NCI-H2196 treated with DMSO at 0.1 percent for 48 hours (cell line): ENCODE data around the gene VWA5B1.

ENCODE experiments used
- DNase-seq: peaks from one replicate; lab custom pipeline; 2025; ENCODE audit not compliant: unreplicated experiment; lab: John Stamatoyannopoulos, UW

The VWA5B1 gene

DNA sequence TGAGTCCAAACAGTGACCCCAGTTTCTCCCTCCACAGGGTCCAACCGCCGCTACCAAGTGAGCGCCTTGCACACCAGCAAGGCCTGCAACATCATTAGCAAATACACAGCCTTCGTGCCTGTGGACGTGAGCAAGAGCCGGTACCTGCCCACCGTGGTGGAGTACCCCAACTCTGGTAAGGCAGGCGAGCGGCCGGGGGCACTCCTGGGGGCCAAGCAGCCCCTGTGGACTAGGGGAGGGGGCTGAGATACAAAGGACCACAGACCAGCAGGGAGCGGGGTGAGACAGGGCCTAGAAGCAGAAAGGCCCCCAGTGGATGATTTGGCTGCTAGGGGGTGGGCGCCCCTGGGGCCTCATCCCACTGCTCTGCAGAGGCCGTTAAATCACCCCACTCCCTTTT lies 54.7 kb downstream of the VWA5B1 start:
- DNase-seq = no peak

DNA sequence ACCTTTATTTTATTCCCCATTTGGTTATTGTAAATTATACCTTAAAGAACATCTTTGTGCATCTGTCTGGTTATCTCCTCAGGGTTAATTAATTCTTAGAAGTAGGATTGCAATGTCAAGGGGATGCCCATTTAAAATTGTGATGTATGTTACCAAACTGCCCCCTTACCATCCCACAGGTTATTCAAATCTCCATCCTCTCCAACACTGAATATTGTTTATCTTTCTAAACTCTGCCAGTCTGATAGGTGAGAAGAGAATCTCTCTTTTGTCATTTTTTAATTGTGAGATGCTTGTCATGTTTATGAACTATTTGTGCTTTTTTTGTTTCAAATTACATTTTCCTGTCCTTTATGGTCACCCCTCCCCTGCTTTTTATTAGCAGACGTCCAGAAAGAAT lies 55.8 kb downstream of the VWA5B1 start:
- DNase-seq = no peak

DNA sequence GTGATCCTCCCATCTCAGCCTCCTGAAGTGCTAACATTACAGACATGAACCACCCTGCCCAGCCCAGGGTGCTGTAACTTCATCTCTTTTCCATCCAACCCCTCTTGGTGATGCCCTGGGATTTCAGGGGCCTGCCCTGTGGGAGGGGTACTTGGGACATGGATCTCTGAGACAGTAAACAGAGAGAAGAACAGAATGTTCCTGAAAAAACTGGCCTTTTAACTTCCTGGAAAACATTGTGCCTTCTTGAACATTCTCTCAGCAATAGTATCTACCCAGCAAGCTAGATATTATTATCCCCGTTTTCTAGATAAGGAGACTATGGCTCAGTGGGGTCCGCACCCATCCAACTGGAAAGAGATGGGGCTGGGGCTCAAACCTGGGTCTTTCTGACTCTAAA lies 57.0 kb downstream of the VWA5B1 start:
- no peak for DNase-seq

DNA sequence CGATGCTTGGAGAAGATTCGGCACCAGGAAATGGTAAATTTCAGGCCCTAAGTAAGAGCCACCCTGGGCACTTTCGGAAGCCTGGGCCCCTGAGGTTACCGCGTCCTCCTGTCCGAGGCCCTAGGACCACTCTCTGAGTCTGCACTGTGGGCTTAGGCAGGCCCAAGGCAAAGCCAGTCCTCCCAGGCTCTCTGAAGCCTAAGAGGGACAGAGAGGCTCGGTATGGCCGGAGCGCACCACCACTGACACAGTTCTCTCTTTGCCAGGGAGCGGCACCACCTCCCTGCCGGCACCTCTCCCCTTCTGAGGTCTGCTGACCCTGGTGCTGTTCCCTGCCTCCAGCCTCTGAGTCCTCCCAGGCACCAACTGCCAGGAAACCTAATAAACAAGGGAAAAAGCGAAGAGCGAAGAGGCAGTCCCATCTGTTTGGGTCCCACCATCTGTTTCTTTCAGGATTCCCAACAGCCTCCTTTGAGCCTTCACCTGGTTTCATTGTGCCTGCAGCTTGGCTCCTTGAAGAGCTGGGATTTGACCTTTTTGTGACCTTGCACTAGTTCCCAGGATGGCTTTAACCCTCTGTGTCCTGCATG lies 57.7 kb downstream of the VWA5B1 start:
- no peak for DNase-seq

DNA sequence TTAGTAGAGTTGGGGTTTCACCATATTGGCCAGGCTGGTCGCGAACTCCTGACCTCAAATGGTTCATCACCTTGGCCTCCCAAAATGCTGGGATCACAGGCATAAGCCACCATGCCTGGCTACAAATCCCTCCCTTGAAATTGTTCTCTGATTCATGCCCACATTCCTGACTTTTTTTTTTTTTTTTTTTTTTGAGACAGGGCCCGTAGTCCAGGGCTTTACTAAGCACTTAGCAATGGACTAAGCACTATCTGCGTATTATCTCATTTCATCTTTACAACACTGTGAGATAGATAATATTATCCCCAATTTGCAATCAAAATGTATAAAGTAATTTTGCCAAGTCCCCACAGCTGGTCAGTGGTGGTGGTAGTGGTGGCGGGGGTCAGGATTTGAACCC lies 58.9 kb downstream of the VWA5B1 start:
- no peak for DNase-seq

DNA sequence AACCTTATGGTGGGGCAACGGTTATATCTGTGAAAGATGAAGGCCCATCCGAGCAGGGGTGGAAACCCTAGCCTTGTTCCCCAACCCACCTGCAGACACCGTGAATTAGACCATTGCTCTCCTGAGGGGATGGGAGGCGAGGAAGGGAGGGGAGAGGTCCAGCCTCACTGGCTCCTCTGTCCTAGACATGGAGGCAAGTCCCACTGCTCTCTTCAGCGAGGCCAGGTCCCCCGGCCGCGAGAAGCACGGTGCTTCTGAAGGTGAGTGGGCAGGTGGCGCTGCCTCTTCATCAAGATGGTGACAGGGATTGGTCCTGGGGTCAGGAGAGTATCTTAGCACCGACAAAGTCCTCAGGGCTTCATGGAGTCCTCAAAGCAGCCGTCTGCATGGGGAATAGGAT lies 59.3 kb downstream of the VWA5B1 start:
- no peak for DNase-seq

DNA sequence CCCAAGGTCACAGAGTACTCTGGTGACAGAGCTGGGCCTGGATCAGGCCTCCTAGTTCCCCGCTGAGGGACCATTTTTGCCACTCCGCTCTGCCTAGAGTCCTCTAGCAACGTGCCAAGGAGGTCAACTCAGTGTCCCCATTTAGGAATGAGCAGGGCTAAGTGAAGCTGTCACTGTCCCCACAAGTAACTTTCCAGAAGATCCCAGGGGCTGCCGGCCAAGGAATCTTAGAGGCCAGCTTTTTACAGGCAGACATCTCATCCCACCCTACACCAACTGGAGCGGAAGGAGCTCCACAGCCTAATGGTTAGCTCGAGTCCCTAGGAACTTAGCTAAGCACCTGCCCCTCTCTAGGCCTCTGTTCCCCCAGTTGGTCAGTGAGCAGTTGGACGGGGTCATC lies 59.7 kb downstream of the VWA5B1 start:
- no peak for DNase-seq

DNA sequence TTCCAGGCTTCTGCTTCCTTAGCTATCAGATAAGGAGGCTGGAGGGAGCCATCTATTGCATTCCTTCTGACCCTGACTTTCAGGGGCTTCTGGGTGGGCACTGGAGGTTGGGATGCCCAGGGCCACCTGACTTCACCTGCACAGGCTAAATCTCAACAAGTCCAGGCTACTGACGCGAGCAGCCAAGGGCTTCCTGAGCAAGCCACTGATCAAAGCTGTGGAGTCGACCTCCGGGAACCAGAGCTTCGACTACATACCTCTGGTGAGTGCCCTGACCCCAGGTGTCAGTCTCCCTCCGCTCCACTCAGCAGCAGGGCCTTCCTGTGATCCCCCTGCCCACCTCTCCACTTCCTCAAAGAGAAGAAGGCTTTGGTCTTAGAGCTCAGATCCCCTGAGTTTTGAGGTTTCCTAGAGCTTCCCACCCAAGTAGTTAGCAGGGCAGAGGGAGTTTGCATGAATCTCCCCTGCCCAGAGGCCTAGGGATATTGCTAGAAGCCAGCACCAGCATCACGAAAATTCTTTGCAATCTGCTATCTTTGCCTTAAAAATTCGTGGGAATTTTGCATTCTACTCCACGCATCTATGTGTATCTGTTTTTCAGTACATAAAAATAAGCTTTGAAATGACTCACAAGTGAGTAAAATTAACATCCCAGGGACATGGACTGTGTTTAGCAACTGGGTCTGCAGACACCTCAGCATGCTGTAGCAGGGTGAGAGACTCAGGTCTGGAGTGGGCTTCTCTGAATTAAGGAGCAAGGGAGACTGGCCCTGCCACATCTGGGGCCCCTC lies 61.4 kb downstream of the VWA5B1 start:
- DNase-seq = no peak

DNA sequence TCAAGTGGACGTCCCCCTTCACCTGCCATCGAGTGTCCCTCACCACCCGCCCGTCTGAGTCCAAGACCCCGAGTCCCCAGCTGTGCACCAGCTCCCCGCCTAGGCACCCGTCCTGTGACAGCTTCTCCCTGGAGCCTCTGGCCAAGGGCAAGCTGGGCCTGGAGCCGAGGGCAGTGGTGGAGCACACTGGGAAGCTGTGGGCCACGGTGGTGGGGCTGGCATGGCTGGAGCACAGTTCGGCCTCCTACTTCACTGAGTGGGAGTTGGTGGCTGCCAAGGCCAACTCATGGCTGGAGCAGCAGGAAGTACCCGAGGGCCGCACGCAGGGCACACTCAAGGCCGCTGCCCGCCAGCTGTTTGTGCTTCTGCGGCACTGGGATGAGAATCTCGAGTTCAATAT lies 63.2 kb downstream of the VWA5B1 start:
- DNase-seq = no peak

DNA sequence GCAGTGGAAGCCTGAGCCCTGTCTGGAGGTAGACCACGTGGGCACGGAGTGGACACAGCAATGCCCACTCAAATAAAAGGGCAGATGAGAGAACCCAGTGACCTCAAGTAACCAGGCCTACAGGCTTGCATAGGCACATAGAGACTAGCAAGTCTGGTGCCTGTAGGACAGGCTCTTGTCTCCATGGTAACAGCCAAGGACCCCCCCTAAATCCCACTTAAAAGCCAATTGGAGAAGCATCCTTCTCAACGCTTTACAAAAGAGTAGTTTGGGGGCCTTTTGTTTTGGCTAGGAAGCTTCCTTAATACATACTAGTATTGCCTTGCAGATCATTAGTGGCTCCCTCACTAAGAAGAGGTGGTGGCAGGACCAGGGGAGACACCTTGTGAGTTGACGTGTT lies 63.9 kb downstream of the VWA5B1 start:
- no peak for DNase-seq

DNA sequence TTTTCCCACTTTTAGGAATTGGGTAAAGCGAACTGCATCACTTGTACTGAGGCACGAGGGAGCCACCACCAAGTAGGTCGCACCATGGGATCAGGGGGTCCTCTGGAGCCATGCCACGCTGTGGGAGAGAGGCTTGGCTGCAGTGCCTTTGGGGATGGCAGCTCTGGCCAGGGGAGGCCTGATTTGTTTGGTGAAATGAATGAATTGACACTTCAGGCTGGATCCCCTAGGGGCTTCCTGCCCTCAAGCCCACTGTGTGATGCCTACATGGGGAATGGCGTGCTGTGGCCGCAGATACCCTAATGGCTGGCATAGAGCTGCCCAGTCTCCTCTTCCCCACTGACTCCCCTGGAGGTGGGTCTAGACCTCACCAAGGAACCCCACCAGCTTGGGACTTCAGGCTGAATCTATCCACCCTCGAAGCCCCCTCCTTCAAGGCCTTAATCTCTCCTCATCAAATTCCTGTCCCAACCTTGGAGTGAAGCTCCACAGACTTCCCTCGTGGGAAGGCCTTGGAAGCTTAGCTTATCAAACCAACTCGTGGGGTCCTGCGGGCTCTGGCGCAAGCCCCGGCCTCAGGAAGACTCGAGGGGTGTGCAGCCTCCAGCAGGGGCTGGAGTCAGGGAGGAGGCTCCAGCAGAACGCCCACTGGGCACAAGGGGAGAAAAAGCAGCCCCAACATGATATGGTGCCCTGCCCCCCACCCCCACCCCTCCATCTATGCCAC lies 64.6 kb downstream of the VWA5B1 start:
- DNase-seq = no peak

DNA sequence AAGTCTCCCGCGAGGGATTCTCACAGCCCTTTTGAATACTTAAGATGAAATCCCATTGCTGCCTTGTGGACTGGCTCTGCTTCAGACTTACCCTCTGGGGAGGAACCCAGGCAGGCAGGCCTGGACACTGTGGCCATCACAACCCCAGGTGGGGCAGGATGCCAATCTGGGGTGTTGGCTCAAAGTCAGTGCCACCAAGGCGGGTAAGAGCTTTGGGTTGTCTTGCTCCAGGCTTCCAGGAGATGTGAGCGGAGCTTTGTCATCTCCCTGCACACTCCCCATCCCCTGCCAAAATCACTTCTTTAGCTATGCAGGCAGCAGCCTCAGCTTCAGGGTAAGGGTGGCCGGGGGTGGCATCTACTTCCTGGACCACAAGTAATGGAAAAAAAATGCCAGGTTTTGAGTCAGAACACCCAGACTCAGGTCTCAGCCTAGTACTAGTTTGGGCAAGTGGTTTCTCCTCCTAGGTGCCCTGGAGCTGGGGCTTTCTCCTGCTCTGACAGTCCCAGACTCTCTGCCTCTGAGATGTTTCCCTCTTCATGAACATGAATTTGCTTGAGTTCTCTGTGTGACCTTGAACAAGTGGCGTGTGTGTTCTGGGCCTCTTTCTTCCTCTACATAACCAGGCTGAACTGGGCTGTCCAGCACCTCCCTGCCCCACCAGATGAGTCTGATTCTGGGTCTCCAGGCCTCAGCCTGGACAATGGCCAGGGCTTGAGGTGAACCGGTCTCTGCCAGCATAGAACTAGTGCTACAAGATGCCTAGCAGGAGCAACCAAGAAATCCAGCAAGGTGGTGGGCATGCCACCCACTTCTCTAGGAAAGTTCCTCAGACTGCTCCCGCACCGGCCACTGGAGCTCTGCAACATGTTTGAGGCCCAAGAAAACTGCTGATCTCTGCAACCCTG lies 65.4 kb downstream of the VWA5B1 start:
- DNase-seq = no peak

DNA sequence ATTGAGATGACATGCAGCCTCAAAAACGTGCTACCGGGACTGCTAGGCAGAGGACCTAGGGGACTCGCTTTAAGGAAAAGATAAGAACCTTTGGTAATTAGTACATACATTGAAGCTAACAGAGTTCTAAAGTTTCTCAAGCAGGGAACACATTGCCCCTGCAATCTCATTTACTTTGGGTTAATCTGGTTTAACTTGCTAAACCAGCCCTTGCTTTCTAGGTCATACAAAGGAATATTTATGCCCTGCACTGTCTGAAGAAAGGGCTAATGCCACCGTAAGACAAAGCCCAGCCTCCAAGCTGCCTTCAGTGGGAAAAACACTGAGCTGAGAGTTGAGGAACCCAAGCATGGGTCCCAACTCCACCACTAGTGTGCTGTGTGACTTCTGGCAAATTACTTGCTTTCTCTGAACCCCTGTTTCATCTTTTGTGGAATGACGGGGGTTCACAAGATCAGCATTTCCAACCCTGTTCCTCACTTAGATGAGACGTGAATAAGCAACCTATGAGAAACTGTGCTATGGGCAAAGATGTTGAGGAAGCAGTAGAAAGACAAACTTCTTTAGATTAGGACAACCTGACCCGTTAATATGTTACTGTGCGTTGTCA lies 66.3 kb downstream of the VWA5B1 start:
- DNase-seq = no peak

DNA sequence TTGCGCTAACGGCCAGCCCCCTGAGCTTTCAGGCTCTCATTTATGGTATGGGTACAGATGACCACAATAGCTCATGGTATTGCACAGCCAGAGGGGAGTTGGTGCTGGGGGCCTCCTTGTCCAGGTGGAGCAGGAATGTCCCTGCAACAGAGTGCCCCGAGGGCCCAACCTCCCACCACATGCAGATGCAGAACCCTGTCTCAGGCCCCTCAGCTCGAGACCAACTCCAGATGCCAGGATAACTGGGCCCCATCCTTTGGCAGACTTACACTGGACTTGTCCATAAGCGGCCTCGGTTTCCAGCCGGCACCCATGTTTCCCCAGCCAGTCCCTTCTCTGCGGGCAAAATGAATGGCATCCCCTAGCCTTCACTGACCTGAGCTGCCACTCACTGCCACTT lies 67.1 kb downstream of the VWA5B1 start:
- no peak for DNase-seq

DNA sequence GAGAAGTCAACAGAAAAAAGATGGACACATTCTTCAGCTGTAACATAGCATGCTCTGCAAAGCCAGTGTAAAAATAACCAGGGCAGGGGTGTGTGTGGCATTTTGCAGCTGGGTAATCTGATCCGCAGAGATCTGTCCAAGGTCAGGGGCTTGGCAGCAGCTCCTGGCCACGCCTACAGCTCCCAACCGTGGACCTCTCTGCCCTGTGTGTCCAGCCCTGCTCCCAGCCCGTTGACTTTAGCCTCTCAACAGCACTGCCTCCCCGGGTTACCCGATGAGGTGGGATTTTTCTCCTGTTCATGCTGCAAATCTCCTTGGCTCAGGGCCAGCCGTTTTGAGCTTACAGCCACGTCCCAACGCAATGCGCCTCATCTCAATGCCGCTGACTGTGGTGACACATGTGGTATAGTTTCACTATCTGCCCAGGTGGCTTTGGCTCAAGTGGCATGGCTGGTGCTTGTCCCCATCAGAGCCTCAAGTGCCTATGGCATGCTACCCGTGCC lies 68.1 kb downstream of the VWA5B1 start:
- peak; percentile 37 for DNase-seq

DNA sequence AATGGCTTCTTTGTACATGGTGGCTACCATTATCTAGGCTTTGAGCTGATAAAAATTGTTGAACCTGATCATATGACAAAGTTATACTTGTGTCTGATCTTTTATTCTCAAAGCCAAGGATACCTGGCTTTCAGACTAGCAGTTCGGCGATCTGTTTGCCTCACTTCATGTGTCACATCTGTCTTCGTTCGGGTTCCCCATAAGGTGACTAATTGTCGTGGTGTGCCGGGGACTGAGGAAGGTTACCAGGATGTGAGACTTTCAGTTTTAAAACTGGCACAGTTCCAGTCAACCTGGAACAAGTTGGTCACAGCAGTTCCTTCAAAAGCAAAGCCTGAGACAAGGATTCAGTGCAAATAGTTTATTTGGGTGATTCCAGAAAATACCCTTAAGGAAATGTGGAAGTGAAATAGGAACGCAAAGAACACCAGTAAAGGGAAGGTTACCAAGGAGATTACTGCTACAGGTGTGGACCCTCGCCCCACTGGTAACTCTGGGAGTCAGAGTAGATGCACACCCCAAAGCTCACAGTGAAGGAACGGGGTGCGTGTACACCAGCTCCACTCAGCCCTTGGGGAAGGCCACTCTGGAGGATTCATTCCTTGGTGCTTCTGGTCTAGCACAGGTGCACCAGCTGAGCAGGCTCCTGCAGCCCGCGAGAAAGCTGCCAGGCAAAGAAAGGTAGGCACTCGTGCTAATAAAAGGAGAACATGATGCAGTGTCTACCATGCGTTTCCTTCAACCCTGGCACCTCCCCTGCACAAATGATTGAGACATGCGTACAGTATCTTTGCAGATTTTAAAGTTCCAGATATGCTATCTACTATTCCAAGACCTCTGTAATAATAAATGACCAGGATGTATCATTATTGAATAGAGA lies 69.0 kb downstream of the VWA5B1 start:
- DNase-seq = no peak

DNA sequence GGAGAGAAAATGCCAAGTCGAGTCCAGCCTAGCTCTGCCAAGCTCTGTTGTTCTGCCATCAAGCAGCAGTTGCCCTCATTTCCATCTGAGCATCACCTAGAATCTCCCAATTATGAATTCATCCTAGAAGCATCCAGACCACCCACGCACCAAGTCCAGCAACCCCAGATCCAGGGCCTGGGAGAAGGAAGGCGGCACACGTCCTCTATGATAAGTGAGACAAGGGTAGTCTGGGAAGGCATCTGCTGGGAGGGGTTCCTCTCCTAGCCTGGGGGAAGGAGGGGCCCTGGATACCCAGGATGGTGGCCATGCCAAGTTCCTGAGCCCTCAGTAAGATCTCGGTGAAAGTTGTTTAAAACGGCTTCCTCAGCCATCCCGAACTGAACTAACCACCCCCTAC lies 70.7 kb downstream of the VWA5B1 start:
- no peak for DNase-seq

DNA sequence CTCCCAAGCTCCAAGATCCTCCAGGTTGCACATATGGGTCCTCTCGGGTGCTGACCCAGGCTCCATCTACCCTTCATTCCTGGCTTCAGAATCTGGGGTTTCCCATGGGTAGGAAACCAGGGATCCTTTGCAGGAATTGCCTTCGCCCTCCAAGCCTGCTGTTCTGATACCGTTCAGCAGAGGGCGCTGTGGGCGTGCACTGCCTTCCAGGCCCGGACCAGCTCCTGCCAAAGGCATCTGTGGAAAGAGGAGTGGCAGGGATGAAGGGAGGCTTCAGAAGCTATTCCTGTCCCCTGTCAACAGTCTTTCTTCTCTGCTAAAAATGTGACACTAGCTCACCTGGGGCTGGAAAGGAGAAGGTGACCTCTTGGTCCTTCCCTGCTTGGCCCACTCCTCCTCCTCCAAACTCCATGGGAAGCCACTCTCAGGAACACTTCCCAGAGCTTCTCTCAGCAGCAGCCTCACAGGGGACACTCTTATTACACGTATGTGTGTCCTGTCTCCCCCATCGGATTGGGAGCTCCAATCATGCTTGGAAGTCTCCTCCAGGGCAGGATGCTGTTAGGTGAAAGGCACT lies 71.2 kb downstream of the VWA5B1 start:
- DNase-seq = peak; percentile 41

DNA sequence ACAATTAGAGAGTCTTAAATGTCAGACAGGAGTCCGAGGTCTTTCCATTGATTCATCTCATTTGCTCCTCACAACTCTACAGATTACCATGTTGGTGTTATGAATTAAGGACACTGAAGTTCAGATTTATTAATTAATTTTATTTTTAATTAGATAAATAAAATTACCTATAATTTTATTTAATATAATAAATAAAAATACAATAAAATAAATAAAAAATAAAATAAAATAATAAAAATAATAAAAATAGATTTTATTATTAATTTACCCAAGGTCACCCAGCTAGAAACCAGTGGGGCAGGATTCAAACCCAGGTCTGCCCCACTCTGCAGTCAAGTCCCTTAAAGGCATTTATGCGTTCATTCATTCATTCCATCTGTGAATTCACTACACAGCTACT lies 72.2 kb downstream of the VWA5B1 start:
- DNase-seq = no peak
